ENCODE measurements around the gene CDH26. TPM values are rescaled to one million over a fixed set of nuclear protein-coding genes. Genes with fewer than 3 reads are reported as not detected.
A peak's percentile ranks its signal among the peaks of the same experiment; 100 is the strongest.

CDH26 gene
- total RNA-seq, 4 donors from 2014 or later, result 0.76 to 2.1 (median 0.77) TPM; not detected in 1

- intact Hi-C loops (cut with DNase I; ENCODE audit: low total_unique reads), result no loop called here
- peak within 1 kb of the TSS; percentile 53 to 74 for H3K4me3 ChIP-seq
- no peaks in the 10 kb centered on the region for H3K9me3 ChIP-seq
- peak within 1 kb of the TSS; percentile 81 to 83 for H3K27ac ChIP-seq
- peak; percentile 30 to 40 for DNase-seq
- no peaks in the 10 kb centered on the region for H3K27me3 ChIP-seq
- H3K36me3 ChIP-seq, result no peaks in the 10 kb centered on the region
- TF ChIP-seq POLR2A (IDR thresholded peaks at IDR 0.05) (no peak), CTCF (IDR thresholded peaks at IDR 0.05) (no peak)
- H3K4me1 ChIP-seq, result peaks cover 0 to 5% of the 10 kb centered on the region in 2 donors
Observed at GRCh38 chr20:59933296-59933848, 24.9 kb upstream of the CDH26 start, which contains the start of gene SYCP2. SYCP2 (minus strand) TSS chr20:59933637; CDS start chr20:59922413, 11,224 bp downstream.

DNA sequence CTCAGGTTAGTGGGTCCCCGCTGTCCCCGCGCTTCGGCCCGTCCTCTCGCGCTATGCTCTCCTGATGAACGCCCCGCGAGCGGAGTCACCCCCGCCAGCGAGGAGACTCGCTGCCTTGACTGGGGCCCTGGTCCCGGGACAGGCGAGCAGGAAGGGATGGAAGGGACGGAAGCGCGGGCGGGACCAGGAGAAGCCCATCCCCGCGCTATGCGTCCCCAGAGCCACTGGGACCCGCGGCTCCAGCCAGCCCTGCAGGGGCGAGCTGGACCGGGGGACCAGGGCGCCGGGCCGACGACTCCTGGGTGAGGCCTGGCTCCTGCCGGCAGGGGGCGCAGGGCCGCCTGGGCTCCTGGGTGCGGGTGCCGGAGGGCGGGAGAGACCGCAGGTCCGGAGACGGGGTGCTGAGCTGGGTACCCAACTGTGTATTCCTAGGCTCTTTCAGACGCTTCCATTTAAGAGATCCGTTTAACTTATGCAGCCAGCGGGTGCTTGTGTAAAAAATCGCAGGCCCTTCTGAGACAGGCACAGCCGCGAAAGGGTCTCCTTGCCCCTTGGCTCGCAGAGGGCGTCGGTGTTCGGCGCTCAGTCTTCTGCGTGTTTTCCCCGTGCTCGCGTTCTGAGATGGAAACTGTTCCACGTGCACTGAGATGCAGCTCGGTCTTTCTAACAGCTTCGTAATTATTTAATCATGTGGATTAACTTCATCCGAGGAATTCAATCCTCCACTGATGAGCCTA, 24.2 kb upstream of the CDH26 start:
- DNase-seq, result peak; percentile 74
- Histone ChIP-seq H3K27me3 (no peaks in the 10 kb centered on the region), H3K4me1 (peaks cover 0 to 10% of the 10 kb centered on the region in 2 donors), H3K36me3 (no peaks in the 10 kb centered on the region), H3K4me3 (peak overlapping the region; percentile 53 to 74), H3K9me3 (no peaks in the 10 kb centered on the region), H3K27ac (peak overlapping the region; percentile 81 to 83)
- intact Hi-C loops (cut with DNase I; ENCODE audit: low total_unique reads), result no loop called here
- TF ChIP-seq CTCF (IDR thresholded peaks at IDR 0.05) (peak; percentile 81 to 96 (median 92)), POLR2A (IDR thresholded peaks at IDR 0.05) (peak in 1 of 2 donors; percentile 30)

GRCh38 chr20:59935457-59936185, 22.6 kb upstream of the CDH26 start:
- H3K4me1 ChIP-seq, result peaks cover 0 to 14% of the 10 kb centered on the region in 2 donors
- intact Hi-C loops (cut with DNase I; ENCODE audit: low total_unique reads), result no loop called here
- no peaks in the 10 kb centered on the region for H3K9me3 ChIP-seq
- no peaks in the 10 kb centered on the region for H3K27me3 ChIP-seq
- H3K27ac ChIP-seq, result no peak overlapping the region
- no peak for DNase-seq
- H3K4me3 ChIP-seq, result no peak overlapping the region
- H3K36me3 ChIP-seq, result no peaks in the 10 kb centered on the region
- TF ChIP-seq POLR2A (IDR thresholded peaks at IDR 0.05) (no peak), CTCF (IDR thresholded peaks at IDR 0.05) (no peak)

- Histone ChIP-seq H3K9me3 (no peaks in the 10 kb centered on the region), H3K4me1 (peaks cover 5 to 14% of the 10 kb centered on the region in 2 donors), H3K27me3 (no peaks in the 10 kb centered on the region), H3K4me3 (no peak overlapping the region), H3K27ac (no peak overlapping the region), H3K36me3 (no peaks in the 10 kb centered on the region)
- intact Hi-C loops (cut with DNase I; ENCODE audit: low total_unique reads), result no loop called here
- DNase-seq, result no peak
- no peak for TF ChIP-seq POLR2A (IDR thresholded peaks at IDR 0.05)
- TF ChIP-seq CTCF (IDR thresholded peaks at IDR 0.05), result no peak
Observed at GRCh38 chr20:59936409-59936808, 21.8 kb upstream of the CDH26 start.

DNA sequence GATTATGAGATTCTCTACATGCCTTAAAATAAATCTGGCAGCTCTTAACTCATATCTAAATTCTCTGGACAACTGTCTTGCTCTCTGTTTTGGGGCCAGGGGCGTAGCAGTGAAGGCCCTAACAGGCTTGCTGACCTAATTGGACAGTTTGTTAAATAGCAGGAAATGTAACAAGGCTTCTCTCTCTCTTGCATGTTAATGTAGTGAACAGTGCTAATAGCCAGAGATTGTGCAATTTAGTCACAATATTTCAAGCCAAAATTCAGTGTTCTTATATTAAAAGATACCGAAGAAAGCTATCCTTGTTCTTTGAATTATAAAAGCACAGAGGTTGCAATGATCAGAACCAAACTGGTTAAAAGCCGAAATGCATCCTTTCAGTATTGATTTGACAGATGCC, 21.1 kb upstream of the CDH26 start:
- Histone ChIP-seq H3K36me3 (no peaks in the 10 kb centered on the region), H3K27me3 (no peaks in the 10 kb centered on the region), H3K9me3 (no peaks in the 10 kb centered on the region), H3K4me1 (peaks cover 7 to 14% of the 10 kb centered on the region in 2 donors), H3K27ac (no peak overlapping the region), H3K4me3 (no peak overlapping the region)
- intact Hi-C loops (cut with DNase I; ENCODE audit: low total_unique reads), result no loop called here
- DNase-seq, result no peak
- TF ChIP-seq CTCF (IDR thresholded peaks at IDR 0.05) (no peak), POLR2A (IDR thresholded peaks at IDR 0.05) (no peak)

All from uterus (tissue), 4 donors.